ENCODE results near the gene RGS19.
A peak's percentile ranks its signal among the peaks of the same experiment; 100 is the strongest.

Gene RGS19

DNA sequence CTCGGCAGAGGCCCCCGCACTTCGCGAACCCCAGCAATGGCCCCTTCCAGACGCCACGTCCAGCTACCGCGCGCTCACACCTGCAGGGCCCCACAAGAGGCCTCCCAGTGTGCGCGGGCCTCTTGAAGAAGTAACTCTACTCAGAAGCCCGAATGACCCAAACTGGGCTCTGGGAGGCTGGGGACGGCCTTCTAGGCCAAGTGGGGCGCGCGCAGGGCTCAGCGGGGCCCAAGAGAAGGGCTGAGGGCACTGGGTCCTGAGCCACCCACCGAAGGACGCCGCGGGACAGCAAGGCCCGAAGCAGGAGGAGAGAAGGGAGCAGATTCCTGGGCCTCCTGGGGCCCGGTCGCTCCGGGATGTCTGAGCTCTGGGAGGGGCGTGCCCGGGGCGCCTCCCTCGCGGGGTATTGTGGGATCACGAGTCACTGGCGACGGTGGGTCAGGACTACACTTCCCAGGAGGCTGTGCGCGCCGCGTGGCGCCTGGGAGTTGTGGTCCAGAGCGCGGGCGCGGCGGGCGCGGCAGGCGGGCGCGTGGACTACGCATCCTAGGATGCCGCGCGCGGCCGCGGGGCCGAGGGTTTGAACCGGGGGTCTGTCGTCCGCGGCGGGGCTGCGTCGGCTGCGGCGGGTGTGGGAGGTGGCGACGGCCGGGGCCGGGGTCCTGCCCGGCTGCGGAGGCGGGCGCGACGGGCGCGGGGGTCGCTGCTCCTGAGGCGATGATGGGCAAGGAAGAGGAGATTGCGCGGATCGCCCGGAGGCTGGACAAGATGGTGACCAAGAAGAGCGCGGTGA is 16.5 kb downstream of the RGS19 start, which contains the start of gene TCEA2:
Gene TCEA2, plus strand, starts transcription at position 603 of the 793 bp plus-strand sequence. Its CDS starts 115 bp downstream, at position 718.
- DNase-seq: peak; percentile 55

DNA sequence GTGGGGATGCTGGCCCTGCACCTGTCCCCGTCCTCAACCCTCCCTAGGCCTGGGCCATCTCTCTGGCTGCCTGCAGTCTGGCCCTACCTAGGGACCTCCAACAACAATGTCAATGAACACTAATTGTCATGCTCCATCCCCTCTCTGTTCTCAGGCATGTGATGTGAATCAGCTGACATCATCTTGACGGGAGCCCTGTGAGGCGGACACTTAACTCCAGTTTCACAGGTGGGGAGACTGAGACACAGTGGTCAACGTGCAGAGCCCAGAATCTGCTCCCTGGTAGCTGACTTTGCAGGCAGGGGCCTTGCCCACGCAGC is 17.1 kb downstream of the RGS19 start:
- DNase-seq: no peak

DNA sequence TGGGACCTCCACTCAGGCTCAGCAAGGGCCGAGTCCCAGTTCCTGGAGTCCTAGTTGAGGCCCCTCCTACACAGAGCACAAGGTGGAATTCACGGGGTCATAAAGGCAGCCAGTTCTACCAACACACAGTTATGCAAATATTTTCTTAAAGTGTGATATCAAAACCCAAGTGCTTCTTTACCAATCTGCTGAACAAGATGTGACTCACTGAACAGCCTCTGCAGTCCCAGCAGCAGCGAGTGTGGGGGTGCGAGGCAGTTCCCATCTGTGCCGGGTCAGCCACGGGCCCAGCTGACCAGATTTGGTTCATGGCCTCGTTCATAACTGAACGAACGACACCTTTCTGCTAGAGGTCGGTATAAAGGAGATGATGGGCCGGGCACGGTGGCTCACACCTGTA is 20.8 kb downstream of the RGS19 start:
- DNase-seq: no peak

DNA sequence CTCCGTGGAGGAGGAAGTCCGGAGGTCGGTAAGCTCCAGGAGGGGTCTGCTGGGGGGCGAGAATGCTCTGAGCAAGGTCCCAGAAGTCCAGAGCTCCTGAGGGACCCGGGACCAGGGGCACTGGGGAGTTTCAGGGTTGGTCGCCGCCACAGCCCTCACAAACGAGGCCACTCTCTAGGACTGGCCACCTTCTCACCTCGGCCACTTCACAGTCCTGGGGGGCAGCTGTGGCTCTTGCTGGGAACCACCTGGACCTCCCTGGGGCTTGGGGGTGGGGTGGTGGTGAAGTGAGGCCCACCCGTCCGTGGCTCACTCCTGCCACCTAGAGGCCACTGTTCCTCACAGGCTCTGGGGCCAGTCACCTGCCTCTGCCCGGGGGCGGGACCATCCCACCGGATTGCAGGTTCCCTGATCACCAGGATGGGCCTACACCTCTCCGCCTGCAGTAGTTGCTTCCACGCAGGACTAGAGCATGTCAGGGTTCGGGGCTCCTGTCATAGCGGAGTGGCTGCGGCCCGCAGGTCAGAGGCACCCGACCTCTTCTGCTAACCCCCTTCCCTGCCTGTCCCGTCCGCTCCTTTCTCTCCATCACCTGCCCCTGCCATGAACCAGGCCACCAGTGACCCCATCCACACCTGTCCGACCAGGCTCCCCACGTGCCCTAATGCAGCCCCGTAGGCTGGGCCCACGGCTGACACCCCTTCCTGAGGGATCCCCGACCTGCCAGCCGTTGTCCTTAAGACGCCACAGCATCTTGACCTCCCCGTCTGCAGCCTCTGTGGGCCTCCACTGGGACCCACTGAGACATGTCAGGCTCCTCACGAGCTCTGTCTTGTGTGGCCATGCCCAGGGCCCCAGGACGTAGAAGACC is 21.5 kb downstream of the RGS19 start:
- peak; percentile 17 for DNase-seq

DNA sequence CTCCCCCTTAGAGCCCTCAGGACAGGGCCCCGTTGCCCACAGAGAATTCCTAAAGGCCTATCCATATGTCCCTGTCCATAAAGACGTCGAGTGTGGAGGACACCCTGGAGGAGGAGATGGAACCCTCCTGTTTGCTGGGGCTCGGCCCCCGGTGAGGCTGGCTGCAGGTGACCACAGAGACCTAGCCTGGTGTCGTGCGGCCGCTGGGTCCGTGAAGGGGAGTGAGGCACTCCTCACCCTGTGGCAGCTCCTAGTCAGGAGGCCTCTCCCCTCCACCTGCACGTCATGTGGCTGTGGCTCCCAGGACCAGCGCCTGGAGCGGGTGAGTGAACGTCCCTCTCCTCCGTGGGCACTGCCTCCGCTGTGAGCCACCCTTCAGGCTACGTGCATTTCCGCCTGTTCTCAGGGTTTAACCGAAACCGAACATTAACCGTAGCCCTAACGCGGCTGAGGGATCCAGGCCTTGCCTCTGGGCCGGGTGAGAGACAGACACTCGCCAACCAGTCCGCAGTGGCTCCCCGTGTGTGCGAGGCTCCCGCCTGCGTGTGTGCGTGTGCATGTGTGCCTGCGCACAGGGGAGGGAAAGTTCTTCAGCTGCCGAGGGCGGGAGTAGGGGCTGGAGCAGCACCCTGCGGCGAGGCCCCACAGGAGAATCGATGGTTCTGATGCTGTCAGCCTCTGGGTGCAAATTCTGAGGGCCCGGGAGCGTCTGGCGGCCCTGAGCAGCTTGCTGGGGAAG is 22.3 kb downstream of the RGS19 start:
- no peak for DNase-seq

DNA sequence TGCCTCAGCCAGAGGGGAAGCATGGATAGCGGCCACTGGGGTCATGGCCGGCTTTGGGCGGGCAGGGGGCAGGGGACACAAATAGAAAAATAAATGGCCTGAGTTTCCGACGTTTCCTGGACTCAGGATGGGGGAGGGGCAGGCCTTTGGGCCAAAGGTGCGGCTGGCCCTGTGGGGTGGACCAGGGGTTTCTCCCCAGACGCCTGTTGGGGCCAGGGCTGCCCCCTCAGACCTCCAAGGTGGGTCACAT is 22.8 kb downstream of the RGS19 start:
- no peak for DNase-seq

DNA sequence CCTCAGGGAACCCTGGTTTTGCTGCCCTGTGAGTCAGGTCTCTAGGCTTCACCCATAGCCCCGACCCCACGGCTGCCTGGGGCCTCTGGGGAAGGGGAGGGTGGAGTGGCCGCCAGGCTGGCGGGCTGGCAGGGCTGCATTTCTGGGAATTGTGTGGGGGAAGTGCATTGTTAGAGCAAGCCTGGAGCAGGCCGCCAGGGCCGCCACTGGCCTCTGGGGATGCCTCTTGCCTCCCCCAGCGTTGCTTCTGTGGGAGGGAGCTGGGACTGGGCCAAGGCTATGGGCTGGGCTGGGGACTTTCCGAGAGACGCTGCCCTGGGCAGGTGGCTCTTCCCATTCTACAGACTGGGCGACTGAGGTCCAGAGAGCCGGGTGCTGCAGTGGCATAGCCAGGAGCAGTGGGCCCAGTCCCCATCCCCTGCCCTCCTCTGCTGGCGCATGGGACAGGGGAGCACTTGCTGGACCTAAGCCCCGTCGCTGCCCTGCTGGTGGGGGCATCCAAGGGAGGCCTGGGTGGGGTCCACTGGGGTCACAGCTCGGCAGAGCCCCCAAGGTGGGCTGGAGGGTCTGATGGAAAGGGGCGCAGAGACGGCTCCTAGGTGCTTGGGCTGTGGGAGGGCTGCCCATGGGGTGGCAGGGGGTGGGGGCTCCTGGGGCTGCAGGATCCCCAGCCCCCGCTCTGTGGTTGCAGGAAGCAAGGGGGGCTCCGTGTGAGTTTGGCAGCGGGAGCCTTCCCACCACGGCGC is 23.3 kb downstream of the RGS19 start:
- DNase-seq: no peak

DNA sequence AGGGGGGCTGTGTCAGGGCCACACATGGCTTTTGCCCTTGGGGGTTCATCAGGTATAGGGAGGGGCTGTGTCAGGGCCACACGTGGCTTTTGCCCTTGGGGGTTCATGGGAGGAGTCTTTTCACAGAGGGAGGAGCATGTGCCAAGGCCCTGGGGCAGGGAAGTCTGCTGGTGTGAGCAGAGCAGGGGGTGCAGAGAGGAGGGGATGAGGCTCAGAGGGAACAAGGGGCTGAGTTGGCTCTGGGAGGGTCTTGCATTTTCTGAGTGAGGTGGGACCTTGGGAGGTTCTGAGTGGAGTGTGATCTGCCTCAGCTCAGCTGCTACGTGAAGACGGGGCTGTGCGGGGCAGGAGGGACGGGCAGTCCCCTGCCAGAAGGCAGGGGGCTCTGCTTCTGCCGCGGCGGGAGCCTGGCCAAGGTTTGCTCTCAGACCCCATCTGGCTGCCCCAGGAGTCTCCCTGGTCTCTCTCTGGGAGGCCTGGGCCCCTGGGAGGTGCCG is 23.9 kb downstream of the RGS19 start:
- no peak for DNase-seq

DNA sequence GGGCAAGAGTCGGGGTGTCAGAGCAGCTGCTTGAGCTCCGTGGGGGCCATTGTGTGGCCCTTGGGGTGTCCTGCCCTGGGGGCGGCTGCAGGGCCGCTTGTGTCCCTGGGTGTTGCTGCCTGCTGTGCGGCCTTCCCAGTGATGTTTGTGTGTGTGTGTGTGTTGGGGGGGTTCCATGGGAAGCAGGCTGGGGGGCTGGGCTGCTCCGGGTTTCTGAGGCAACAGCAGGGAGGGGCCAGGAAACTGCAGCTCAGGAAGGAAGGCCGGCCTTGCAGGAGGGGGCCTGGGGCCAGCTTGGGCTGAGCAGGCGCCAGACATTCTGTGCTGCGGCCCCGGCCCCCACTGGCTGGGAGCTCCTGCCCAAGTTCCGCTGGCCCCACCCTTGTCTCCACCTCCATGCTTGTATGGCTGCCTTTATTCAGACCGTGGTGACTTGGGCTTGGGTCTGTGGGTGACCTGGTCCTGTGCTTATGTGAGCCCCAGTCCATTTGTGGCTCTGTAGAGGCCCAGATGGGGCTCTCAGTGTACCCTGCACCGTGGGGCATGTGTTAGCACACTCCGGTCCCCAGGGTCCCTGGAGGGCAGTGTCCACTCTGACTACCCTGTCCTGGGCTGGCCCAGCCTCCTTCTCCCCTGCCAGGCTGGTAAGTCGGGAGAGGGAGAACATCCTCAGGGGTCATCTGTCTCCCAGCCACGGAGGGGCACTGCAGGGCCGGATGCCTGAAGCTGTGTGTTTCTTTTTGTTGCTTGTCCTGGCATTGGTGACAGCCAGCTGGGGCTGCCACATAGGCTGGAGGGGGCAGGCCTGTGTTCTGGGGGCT is 25.3 kb downstream of the RGS19 start:
- DNase-seq: no peak

DNA sequence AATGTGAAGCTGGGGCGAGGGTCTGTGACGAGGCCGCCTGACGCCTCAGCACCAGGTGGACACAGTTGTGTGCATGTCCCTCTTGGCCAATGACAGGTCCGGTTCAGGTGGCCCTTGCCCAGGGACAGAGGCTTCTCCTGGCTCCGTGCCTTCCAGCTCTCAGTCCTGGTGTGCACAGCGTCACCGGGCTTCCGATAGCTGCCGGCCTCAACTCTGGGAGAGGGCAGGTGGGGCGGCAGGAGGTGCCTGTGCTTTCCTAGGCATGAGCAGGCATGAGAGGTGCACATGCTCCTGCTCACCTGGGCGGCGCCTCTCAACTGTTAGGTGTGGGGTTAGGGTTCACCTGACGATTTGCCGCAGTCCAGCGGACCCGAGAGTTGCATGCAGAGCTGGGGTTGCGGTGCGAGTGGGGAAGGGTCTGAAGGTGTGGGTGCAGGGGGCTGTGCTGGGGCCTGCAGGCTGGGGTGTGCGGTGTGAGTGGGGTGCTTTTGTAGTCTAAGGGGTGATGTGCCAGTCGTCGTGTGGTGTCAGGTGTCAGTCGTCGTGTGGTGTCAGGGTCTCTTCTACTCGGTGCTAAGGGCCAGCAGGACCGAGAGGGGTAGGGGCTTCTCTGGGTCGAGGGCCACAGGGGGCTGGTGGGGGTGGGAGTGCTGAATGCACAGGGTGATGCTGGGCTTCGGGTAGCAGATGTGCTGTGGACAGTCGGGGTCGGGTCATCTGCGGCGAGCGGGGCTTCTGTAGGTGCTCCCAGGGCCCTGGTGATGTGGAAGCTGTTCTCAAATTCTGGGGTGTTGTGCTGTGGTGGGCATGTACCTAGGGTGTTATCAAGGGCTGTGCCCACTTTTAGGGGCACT is 26.1 kb downstream of the RGS19 start:
- no peak for DNase-seq

DNA sequence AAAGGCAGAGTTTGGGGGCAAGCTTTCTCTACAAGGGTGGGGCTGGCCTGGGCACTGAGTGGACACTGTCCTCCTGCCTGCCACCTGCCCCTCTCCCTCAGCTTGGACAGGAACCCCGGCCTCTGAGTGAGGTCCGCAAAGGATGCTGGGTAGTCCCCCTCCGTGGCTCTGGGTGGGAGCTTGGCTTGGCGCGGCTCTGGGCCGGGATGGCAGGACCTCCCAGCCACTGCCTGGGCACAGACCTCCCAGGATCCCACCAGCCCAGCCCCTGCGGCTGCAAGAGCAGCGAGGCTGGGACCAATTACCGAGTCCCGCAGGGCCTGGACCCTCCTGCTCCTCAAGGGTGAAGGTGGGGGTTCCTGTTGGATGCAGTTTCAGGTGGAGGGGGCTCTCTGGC is 27.0 kb downstream of the RGS19 start:
- DNase-seq: no peak

DNA sequence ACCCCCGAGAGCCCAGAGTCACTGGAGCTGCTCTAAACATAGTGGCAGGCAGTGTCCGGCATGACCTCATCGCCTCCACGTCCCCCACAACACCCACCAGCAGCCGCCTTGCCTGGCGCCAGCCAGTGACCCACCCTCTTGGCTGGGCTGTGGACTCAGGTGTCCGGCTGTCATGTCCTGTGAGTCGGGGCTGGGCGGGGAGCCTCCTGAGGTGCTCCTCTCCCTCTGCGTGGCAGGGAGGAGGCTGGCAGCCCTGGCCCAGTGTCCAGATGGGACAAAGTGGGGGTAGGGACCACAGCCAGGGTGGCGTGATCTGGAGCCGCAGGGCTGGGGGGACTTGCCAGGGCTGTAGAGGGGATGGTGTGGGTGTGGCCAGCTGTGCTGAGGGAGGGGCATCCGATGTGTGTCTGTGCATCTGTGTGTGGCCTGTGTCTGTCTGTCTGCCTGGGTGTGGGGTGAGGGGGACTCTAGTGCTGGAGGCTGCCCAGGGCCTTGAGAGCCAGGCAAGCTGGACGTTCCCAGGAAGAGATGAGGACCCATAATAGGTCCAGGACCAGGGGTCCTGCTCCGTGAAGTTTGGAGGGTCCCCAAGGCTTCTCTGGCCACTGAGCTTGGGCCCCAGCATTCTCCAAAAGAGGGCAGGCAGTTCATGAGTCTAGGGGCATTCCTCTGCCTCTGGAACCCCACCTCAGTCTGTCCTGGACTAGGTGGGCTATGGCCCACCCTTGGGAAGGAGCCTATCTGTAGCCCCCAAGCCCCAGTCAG is 27.6 kb downstream of the RGS19 start:
- no peak for DNase-seq

DNA sequence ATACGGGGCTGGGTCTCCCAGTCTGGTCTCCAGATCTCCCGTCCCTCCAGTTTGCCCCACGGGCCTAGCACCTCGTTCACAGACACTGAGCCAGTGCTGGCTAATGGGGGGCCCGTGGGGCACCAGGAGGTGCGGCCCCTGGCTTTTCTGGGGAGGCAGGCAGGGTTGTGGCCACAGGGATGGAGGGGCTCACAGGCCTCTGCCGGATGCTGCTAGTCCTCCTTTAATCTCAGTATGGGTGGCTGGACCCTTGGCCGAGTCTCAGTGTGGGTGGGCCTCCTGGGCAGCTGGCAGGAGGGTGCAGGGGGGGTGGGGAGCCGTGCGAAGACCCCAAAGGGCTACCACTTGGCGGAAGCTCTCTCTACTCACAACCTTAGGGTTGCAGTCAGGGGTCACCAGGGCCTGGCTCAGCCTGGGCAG is 28.3 kb downstream of the RGS19 start:
- DNase-seq: no peak

DNA sequence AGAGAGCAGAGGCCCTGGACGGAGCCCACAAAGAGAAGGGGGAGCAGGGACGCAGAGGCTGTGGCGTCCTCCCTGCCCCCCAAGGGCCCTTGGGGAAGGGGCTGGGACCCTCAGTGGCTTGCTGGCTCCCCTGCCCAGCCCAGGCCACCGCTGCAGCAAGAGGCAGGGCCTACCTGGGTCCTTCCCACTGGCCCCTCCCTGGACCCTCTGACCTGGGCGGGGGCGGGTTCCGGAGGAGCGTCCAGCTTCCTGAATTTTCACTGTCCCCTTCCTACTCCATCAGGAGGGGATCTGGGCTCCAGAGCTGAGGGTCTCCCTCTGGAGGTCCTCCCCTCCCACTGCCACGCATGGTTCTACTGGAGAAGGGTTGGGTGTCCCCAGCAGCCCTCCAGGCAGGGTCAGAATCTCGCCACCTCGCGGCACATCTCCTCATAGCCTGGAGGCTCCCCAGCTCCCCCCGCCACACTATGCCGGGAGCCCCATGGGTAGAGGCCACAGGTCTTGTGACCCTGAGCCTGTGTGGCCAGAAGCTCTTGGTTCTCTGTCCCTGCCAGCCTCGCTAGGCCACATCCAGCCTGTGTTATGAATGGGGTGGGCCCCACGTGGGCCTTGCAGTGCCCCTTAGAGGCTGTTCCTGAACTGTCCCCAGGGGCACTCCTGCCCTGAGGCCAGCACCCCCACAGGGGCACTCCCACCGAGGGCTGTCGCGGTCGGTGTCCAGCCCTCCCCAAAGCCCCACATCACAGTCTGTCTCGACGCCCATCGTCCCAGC is 28.9 kb downstream of the RGS19 start:
- no peak for DNase-seq

DNA sequence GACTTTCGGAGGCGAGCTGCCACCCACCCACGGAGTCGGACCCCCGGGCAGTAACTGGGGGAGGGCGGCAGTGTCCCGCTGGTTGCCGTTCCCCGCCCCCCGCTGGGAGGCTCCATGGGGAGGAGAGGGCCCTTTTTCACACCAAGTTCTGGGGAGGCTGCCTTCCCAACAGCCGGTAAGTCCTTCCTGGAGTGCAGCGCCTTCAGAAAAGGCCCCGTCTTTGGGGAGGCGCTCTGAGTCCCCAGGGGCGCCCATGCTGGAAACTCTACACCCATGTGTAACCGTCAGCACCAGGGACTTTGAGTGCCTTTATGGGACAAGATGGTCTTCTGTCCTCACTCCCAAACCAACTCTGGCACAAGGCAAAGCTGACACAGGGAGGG is 29.4 kb downstream of the RGS19 start:
- no peak for DNase-seq

DNA sequence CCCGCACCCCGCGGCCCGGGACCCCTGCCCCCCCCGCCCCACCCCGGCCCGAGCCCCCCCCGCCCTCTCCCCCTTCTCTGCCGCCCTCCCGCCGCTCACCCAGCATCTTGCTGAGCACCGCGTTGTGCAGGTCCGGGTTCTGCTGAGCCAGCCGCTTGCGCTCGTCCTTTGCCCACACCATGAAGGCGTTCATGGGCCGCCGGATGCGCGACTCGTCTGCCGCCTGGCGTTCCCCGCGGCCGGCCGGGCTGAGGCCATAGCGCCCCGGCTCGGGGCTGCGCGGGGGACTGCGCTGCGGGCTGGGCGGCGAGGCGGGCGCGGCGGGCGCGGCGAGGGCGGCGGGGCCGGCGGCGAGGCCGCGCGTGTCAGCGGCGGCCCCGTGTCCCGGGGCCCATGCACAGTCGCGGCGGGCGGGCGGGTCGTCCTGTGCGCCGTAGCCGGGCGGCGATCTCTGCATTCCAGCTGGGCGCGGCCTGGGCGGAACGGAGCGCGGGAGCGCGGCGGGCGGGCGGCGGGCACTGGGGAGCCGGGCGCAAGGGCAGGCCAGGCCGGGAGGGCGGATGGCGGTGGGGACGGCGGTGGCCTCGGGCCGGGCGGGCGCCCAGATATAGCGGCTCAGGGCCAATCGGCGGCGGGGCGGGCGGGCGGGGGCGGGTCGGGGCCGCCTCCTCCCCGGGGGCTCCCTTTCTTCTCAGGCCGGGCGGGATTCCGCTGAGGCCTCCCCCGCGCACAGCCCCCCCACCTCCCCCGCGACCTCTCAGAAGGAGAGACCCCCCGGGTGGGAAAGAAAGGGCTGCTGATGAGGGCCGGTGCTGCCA is 30.0 kb downstream of the RGS19 start, which contains the start of gene SOX18:
Gene SOX18, minus strand, starts transcription at position 580 of the 818 bp plus-strand sequence. Its CDS starts 123 bp downstream, at position 457.
- no peak for DNase-seq

DNA sequence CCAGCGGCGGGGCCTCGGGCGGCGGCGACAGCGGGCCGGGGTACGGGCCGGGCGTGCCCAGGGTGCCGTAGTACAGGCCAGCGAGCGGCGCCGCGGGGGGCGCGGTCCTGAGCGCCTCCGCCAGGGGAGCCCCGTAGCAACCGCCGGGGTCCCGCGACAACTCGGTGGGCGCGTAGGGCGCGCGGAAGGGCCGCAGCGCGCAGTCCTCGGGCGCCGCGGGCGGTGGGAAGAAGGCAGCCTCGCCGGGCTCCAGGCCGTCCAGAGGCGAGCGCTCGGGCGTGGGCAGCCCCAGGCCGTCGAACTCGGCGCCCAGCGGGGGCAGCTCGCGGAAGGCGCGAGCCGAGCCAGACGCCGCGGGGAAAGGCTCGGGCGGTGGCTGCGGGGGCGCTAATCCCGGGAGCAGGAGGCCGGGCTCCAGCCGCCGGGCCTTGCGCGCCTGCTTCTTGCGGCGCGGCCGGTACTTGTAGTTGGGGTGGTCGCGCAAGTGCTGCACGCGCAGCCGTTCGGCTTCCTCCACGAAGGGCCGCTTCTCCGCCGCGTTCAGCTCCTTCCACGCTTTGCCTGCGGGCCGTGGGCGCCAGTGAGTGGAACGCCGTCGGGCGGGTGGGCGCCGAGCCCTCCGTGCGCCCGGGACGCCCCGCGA is 30.8 kb downstream of the RGS19 start:
- DNase-seq: no peak

DNA sequence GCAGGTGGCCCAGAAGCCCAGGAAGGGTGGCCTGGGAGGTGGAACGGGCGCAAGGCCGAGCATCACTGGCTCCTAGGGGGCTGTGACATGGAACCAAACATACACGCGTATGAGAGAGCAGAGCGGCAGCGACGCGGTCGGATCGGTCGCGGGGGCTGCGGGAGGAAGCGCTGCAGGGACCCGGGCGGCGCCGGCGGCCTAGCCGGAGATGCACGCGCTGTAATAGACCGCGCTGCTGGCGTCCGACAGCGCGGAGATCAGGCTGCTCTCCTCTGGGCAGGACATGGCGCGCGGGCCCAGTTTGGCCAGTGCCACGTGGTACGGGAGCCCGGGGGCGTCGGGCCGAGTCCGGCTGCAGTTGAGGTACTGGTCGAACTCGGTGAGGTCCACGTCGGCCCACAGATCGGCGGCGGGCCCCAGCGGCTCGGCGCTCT is 31.3 kb downstream of the RGS19 start:
- DNase-seq: no peak
